ENCODE measurements around the gene PIK3R1.
A peak's percentile ranks its signal among the peaks of the same experiment; 100 is the strongest.

Gene PIK3R1

GRCh38 chr5:68215208-68215897, at the start of gene PIK3R1:
Gene PIK3R1, plus strand, starts transcription at chr5:68215756. Its CDS starts 10,920 bp downstream, at chr5:68226676.
- peak; percentile 91 for DNase-seq (ENCODE audit: low read depth)

- no peak for DNase-seq (ENCODE audit: low read depth)
These were observed 48.3 kb upstream of the PIK3R1 start for GRCh38 chr5:68167195-68167651.

- no peak for DNase-seq (ENCODE audit: low read depth)
These were observed 45.7 kb upstream of the PIK3R1 start for GRCh38 chr5:68169903-68170302.

- DNase-seq (ENCODE audit: low read depth), result peak; percentile 87
These were observed 44.6 kb upstream of the PIK3R1 start for GRCh38 chr5:68170826-68171558.

- no peak for DNase-seq (ENCODE audit: low read depth)
These were observed 43.2 kb upstream of the PIK3R1 start for GRCh38 chr5:68172314-68172713.

GRCh38 chr5:68173007-68173406, 42.5 kb upstream of the PIK3R1 start:
- DNase-seq (ENCODE audit: low read depth), result no peak

GRCh38 chr5:68176253-68176652, 39.3 kb upstream of the PIK3R1 start:
- DNase-seq (ENCODE audit: low read depth), result no peak

- no peak for DNase-seq (ENCODE audit: low read depth)
These were observed 38.6 kb upstream of the PIK3R1 start for GRCh38 chr5:68176802-68177479.

- no peak for DNase-seq (ENCODE audit: low read depth)
These were observed 37.9 kb upstream of the PIK3R1 start for GRCh38 chr5:68177676-68178075.

- DNase-seq (ENCODE audit: low read depth), result no peak
These were observed 37.0 kb upstream of the PIK3R1 start for GRCh38 chr5:68178579-68178978.

- no peak for DNase-seq (ENCODE audit: low read depth)
These were observed 35.2 kb upstream of the PIK3R1 start for GRCh38 chr5:68180121-68181038.

GRCh38 chr5:68181039-68181599, 34.4 kb upstream of the PIK3R1 start:
- DNase-seq (ENCODE audit: low read depth), result no peak

GRCh38 chr5:68182094-68182493, 33.5 kb upstream of the PIK3R1 start:
- DNase-seq (ENCODE audit: low read depth), result no peak

- no peak for DNase-seq (ENCODE audit: low read depth)
These were observed 33.0 kb upstream of the PIK3R1 start for GRCh38 chr5:68182534-68182933.

- no peak for DNase-seq (ENCODE audit: low read depth)
These were observed 28.1 kb upstream of the PIK3R1 start for GRCh38 chr5:68187268-68188055.

- DNase-seq (ENCODE audit: low read depth), result no peak
These were observed 26.4 kb upstream of the PIK3R1 start for GRCh38 chr5:68189171-68189570.

GRCh38 chr5:68189613-68190012, 25.9 kb upstream of the PIK3R1 start:
- no peak for DNase-seq (ENCODE audit: low read depth)

- no peak for DNase-seq (ENCODE audit: low read depth)
These were observed 24.9 kb upstream of the PIK3R1 start for GRCh38 chr5:68190619-68191018.

GRCh38 chr5:68191083-68191791, 24.3 kb upstream of the PIK3R1 start:
- DNase-seq (ENCODE audit: low read depth), result no peak

- no peak for DNase-seq (ENCODE audit: low read depth)
These were observed 22.9 kb upstream of the PIK3R1 start for GRCh38 chr5:68192679-68193060.

All from fibroblast of the conjunctiva (primary cell).